NCI-H146 (cell line): Measurements from ENCODE around the gene RANBP3.
"Not testable (repeated sequence)": the region's sequence is repeated elsewhere in the genome, so short reads cannot be mapped to it uniquely, and the experiment has no call there.

Source experiments
- DNase-seq: peaks from one replicate; lab custom pipeline; 2025; lab: John Stamatoyannopoulos, UW

The RANBP3 gene

GRCh38 chr19:6006896-6007295 lies 29.0 kb upstream of the RANBP3 start:
- DNase-seq = no peak

- DNase-seq = not testable (repeated sequence)
These were observed 28.1 kb upstream of the RANBP3 start for GRCh38 chr19:6006070-6006446.

- DNase-seq = no peak
These were observed 27.6 kb upstream of the RANBP3 start for GRCh38 chr19:6005321-6006069.

GRCh38 chr19:6003976-6004375 lies 26.0 kb upstream of the RANBP3 start:
- no peak for DNase-seq

GRCh38 chr19:6002591-6002990 lies 24.7 kb upstream of the RANBP3 start:
- no peak for DNase-seq

GRCh38 chr19:6000228-6000847 lies 22.4 kb upstream of the RANBP3 start:
- DNase-seq = no peak

- no peak for DNase-seq
These were observed 21.8 kb upstream of the RANBP3 start for GRCh38 chr19:5999693-6000092.

GRCh38 chr19:5997371-5997770 lies 19.4 kb upstream of the RANBP3 start:
- no peak for DNase-seq

GRCh38 chr19:5996623-5997320 lies 18.8 kb upstream of the RANBP3 start:
- DNase-seq = no peak

- no peak for DNase-seq
These were observed 18.2 kb upstream of the RANBP3 start for GRCh38 chr19:5996102-5996501.

- no peak for DNase-seq
These were observed 17.7 kb upstream of the RANBP3 start for GRCh38 chr19:5995606-5996005.

GRCh38 chr19:5994405-5995165 lies 16.6 kb upstream of the RANBP3 start:
- DNase-seq = no peak

GRCh38 chr19:5993648-5994358 lies 15.9 kb upstream of the RANBP3 start:
- DNase-seq = peak; percentile 53

- DNase-seq = no peak
These were observed 15.3 kb upstream of the RANBP3 start for GRCh38 chr19:5993201-5993600.

GRCh38 chr19:5992756-5993155 lies 14.8 kb upstream of the RANBP3 start:
- DNase-seq = no peak

GRCh38 chr19:5991244-5991838 lies 13.4 kb upstream of the RANBP3 start:
- no peak for DNase-seq

GRCh38 chr19:5990289-5990797 lies 12.4 kb upstream of the RANBP3 start:
- DNase-seq = peak; percentile 42

GRCh38 chr19:5989388-5990074 lies 11.6 kb upstream of the RANBP3 start:
- DNase-seq = no peak

GRCh38 chr19:5988517-5989387 lies 10.8 kb upstream of the RANBP3 start:
- DNase-seq = peak; percentile 30
